K562 (cell line): ENCODE data around the gene PRKAG2. TPM values are rescaled to one million over a fixed set of nuclear protein-coding genes. Genes with fewer than 3 reads are reported as not detected.

Experiments
- ATAC-seq: fragments of 200-7000 bp; cut with Tn5 transposase; 3 replicates; pipeline ENCODE4 v1.9.1; 2020; ENCODE audit warnings: moderate library complexity
- BruUV-seq: library from RNA; stranded (reverse); fragments of 400-500 nt; replicated peaks from 2 replicates; lab custom pipeline; 2021; lab: Mats Ljungman, UMichigan
- CTCF ChIA-PET: fragments of 300-600 bp; formaldehyde crosslinking; extraction: SDS; loops from one replicate; lab custom pipeline; 2021; ENCODE audit warnings: low intra/inter-chr PET ratio; lab: Yijun Ruan, JAX
- POLR2A ChIA-PET: fragments of 300-600, 350-650 bp; sonication (Branson Sonifier 250); formaldehyde crosslinking; extraction: SDS; loops from one replicate; lab custom pipeline; 2021; ENCODE audit warnings: antibody characterized with exemption, inconsistent platforms; lab: Yijun Ruan, JAX
- DNase-seq, 4 experiments: peaks; one replicate each; pipeline versions ENCODE4 v3.0.0 to v3.0.0-alpha.2; 2011 to 2018; ENCODE audit warnings: low spot score in 3 of 4, mixed read lengths in 3 of 4; ENCODE audit errors: extremely low read depth in 1 of 4
- FAIRE-seq: peaks from 2 replicates; lab custom pipeline; 2011; peaks lifted over from hg19 to GRCh38; lab: Jason Lieb, UNC
- H2AFZ ChIP-seq: 2 replicates; pipeline ENCODE4 v1.6.0; 2011; ENCODE audit warnings: low read depth, low read length, control low read depth, inconsistent platforms
- H3K27ac ChIP-seq: fragments of 200-600 bp; 3 replicates; pipeline ENCODE4 v1.8.0; 2011; ENCODE audit warnings: low read depth, mild to moderate bottlenecking, control low read depth, inconsistent platforms, low read length, moderate library complexity, mixed read lengths; ENCODE audit errors: extremely low read depth
- H3K27me3 ChIP-seq, 2 experiments: fragments of 300-600 bp in 1 of 2; 2 replicates in 1 of 2; 3 replicates in 1 of 2; pipeline versions ENCODE4 v1.6.0 to v1.8.0; 2011; ENCODE audit warnings: inconsistent platforms in 2 of 2, low read length in 2 of 2, mild to moderate bottlenecking in 1 of 2, mixed read lengths in 1 of 2, moderate library complexity in 1 of 2; ENCODE audit not compliant: control insufficient read depth in 2 of 2, insufficient read depth in 2 of 2
- H3K36me3 ChIP-seq: fragments of 300-600 bp; 3 replicates; pipeline ENCODE4 v1.8.0; 2011; ENCODE audit warnings: mild to moderate bottlenecking, low read length, inconsistent platforms; ENCODE audit not compliant: control insufficient read depth, insufficient read depth
- H3K4me1 ChIP-seq, 2 experiments: fragments of 200-600 bp in 1 of 2; replicated peaks in 1 of 2; 2 replicates in 1 of 2; 3 replicates in 1 of 2; pipeline versions ENCODE4 v1.5.1 to v1.8.0; 2011; ENCODE audit warnings: inconsistent platforms in 2 of 2, low read length in 2 of 2, mild to moderate bottlenecking in 1 of 2, mixed read lengths in 1 of 2, moderate library complexity in 1 of 2; ENCODE audit not compliant: control insufficient read depth in 2 of 2, insufficient read depth in 2 of 2
- H3K4me2 ChIP-seq: 2 replicates; pipeline ENCODE4 v1.6.1; 2011; ENCODE audit warnings: low read length, control low read depth, inconsistent platforms, mixed read lengths; ENCODE audit not compliant: insufficient read depth
- H3K4me3 ChIP-seq: fragments of 200-600 bp; sonication (generic), shearing (Covaris generic); 2 replicates; pipeline ENCODE4 v1.5.1; 2016; ENCODE audit warnings: control low read depth, inconsistent platforms
- H3K79me2 ChIP-seq: fragments of 200-600 bp; 3 replicates; pipeline ENCODE4 v1.8.0; 2011; ENCODE audit warnings: low read length, inconsistent platforms; ENCODE audit not compliant: control insufficient read depth, insufficient read depth
- H3K9ac ChIP-seq, 2 experiments: 2 replicates each; pipeline versions ENCODE4 v1.6.0 to v1.6.1; 2011; ENCODE audit warnings: low read depth in 2 of 2, low read length in 2 of 2, control low read depth in 1 of 2, inconsistent platforms in 1 of 2, mild to moderate bottlenecking in 1 of 2, mixed read lengths in 1 of 2; ENCODE audit not compliant: insufficient read depth in 1 of 2
- H3K9me1 ChIP-seq: one replicate; pipeline ENCODE4 v1.6.0; 2011; ENCODE audit warnings: inconsistent platforms, mild to moderate bottlenecking, low read length, moderate library complexity; ENCODE audit not compliant: control insufficient read depth, insufficient read depth
- H3K9me3 ChIP-seq: replicated peaks from 2 replicates; pipeline ENCODE4 v1.5.1; 2011; ENCODE audit warnings: low read depth, low read length, inconsistent platforms; ENCODE audit not compliant: control insufficient read depth, insufficient read depth
- H4K20me1 ChIP-seq: replicated peaks from 2 replicates; pipeline ENCODE4 v1.6.1; 2011; ENCODE audit warnings: low read length, inconsistent platforms, mixed read lengths; ENCODE audit not compliant: control insufficient read depth, insufficient read depth
- NCOR1 ChIP-seq: fragments of 450-650 bp; IDR thresholded peaks from 2 replicates; pipeline ENCODE4 v1.6.1; 2016; ENCODE audit warnings: mild to moderate bottlenecking, moderate library complexity
- RFX5 ChIP-seq: IDR thresholded peaks from 2 replicates; pipeline ENCODE4 v1.6.1; 2011; ENCODE audit warnings: low read depth, mild to moderate bottlenecking, improper control_type of control experiment, low read length
- ZNF263 ChIP-seq: sonication (generic); formaldehyde crosslinking; IDR thresholded peaks from 2 replicates; pipeline ENCODE4 v1.8.0; 2022; ENCODE audit warnings: mild to moderate bottlenecking, missing genetic modification reagents, borderline replicate concordance
- WGBS: fragments of 100-300 bp; shearing (Covaris generic); methylation state at CpG from one replicate; pipeline ENCODE4 v1.1.6; 2016; ENCODE audit warnings: low coverage, mixed read lengths; ENCODE audit not compliant: insufficient coverage; ENCODE audit errors: missing lambda C conversion rate; 5-methylcytosine and 5-hydroxymethylcytosine counted together
- in situ Hi-C: fragments of 300-500 bp; cut with MboI; formaldehyde crosslinking; loops from 4 replicates; pipeline ENCODE4 v1.15.0; 2018; ENCODE audit warnings: inconsistent platforms, mixed read lengths
- intact Hi-C: fragments of 100-400 bp; cut with micrococcal nuclease; formaldehyde crosslinking; loops from 2 replicates; pipeline ENCODE4 v1.14.2; 2022
- polyA plus RNA-seq, 8 experiments: library from polyadenylated mRNA; depleted of rRNA in 4 of 8; stranded (reverse) in 5 of 8; unstranded in 3 of 8; fragments of >200 nt; fragmentation: Nextera tagmentation in 2 of 8; fragmentation: Illumina TruSeq in 1 of 8; extraction: Ambion mirVana in 2 of 8; extraction: Trizol in 1 of 8; gene quantifications; 2 replicates each; pipeline versions ENCODE4 v1.2.1 to v1.2.3, GENCODE V29; 2011 to 2014; ENCODE audit warnings: inconsistent platforms in 1 of 8, missing spikeins in 1 of 8
- total RNA-seq, 7 experiments: library from RNA; depleted of rRNA in 6 of 7; stranded (reverse); fragments of >200 nt in 6 of 7; fragmentation: Illumina TruSeq in 2 of 7; extraction: Trizol in 2 of 7; gene quantifications; 2 replicates each; pipeline versions ENCODE4 v1.2.1 to v1.2.3, GENCODE V29; 2011 to 2021; ENCODE audit warnings: low replicate concordance in 1 of 7
- TF ChIP-seq, protein P1 (sequence below): fragments of 450-650 bp; formaldehyde crosslinking; IDR thresholded peaks from 2 replicates; pipeline ENCODE4 v1.4.0; 2022; ENCODE audit warnings: missing genetic modification characterization
- TF ChIP-seq, protein P2 (sequence below): fragments of 450-650 bp; formaldehyde crosslinking; conservative IDR thresholded peaks from 2 replicates; pipeline ENCODE4 v1.4.0; 2022; ENCODE audit warnings: mild to moderate bottlenecking, missing genetic modification characterization
- TF ChIP-seq, protein P3 (sequence below): fragments of 450-650 bp; IDR thresholded peaks from 2 replicates; pipeline ENCODE4 v1.6.1; 2016

The PRKAG2 gene
- total and polyA plus RNA-seq, 9 of the 15 experiments (the other 6 are each of a cell fraction or from before 2014, with no cell fraction given): 0.99 to 5.6 (median 3.3) TPM

- Histone ChIP-seq H3K9ac (no peak overlapping the region), H4K20me1 (no peaks in the 10 kb centered on the region), H3K79me2 (no peaks in the 10 kb centered on the region), H3K4me1 (no peaks in the 10 kb centered on the region; a peak in 1 of 5 replicates), H3K9me1 (no peaks in the 10 kb centered on the region), H3K27ac (no peak overlapping the region), H3K36me3 (no peaks in the 10 kb centered on the region), H3K4me2 (no peak overlapping the region), H2AFZ (no peak overlapping the region), H3K4me3 (no peak overlapping the region), H3K27me3 (peaks cover 72 to 98% of the 10 kb centered on the region in 2 experiments), H3K9me3 (no peaks in the 10 kb centered on the region)
- TF ChIP-seq ZNF263 (CRISPR knock-in tag) (peak; percentile 98), NCOR1 (no peak), RFX5 (no peak)
- TF ChIP-seq, protein P1, sequence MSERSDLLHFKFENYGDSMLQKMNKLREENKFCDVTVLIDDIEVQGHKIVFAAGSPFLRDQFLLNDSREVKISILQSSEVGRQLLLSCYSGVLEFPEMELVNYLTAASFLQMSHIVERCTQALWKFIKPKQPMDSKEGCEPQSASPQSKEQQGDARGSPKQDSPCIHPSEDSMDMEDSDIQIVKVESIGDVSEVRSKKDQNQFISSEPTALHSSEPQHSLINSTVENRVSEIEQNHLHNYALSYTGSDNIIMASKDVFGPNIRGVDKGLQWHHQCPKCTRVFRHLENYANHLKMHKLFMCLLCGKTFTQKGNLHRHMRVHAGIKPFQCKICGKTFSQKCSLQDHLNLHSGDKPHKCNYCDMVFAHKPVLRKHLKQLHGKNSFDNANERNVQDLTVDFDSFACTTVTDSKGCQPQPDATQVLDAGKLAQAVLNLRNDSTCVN (CRISPR knock-in tag): 0 out of 2 replicates have a peak, but pooled peaks have one; percentile 47
- TF ChIP-seq, protein P2, sequence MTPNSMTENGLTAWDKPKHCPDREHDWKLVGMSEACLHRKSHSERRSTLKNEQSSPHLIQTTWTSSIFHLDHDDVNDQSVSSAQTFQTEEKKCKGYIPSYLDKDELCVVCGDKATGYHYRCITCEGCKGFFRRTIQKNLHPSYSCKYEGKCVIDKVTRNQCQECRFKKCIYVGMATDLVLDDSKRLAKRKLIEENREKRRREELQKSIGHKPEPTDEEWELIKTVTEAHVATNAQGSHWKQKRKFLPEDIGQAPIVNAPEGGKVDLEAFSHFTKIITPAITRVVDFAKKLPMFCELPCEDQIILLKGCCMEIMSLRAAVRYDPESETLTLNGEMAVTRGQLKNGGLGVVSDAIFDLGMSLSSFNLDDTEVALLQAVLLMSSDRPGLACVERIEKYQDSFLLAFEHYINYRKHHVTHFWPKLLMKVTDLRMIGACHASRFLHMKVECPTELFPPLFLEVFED (CRISPR knock-in tag): 0 out of 2 replicates have a peak, but pooled peaks have one; percentile 34
- TF ChIP-seq, protein P3, sequence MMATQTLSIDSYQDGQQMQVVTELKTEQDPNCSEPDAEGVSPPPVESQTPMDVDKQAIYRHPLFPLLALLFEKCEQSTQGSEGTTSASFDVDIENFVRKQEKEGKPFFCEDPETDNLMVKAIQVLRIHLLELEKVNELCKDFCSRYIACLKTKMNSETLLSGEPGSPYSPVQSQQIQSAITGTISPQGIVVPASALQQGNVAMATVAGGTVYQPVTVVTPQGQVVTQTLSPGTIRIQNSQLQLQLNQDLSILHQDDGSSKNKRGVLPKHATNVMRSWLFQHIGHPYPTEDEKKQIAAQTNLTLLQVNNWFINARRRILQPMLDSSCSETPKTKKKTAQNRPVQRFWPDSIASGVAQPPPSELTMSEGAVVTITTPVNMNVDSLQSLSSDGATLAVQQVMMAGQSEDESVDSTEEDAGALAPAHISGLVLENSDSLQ: 0 out of 2 replicates have a peak, but pooled peaks have one; percentile 6
- POLR2A ChIA-PET: no interaction called here
- 13% methylated on average over 26 of the region's 40 CpGs for WGBS
- intact Hi-C loops (no loop called here), in situ Hi-C loops (no loop called here)
- CTCF ChIA-PET: no interaction called here
- BruUV-seq: no TSS peak
- no peak for ATAC-seq
- no peak for FAIRE-seq
- no peak for DNase-seq
Observed at GRCh38 chr7:151894111-151895007, 17.4 kb upstream of the PRKAG2 start.
